ENCODE results near the gene PDE8A. TPM values are rescaled to one million over a fixed set of nuclear protein-coding genes. Genes with fewer than 3 reads are reported as not detected.

Gene PDE8A
- total and polyA plus RNA-seq, 10 of the 15 experiments (the other 5 are each of a cell fraction or from before 2014, with no cell fraction given) = 6.7 to 69.2 (median 27.2) TPM

DNA sequence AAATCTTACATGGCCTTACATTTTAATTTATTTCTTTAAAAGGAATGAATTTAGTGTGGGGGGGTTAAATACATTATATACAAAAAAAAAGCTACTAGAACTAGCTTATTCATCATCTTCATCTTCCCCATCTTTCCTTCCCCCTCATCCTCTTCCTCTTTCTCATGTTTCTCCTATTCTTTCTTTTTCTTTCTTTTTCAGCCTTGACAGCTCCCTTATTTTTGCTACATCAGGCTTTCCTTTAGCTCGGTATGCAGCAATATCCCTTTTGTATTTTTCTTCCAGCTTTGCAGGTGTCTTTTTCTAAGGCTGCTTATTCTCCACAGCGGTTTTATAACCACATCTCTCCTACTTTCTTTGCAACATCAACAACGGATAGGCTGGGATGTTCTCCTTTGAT lies 41.3 kb upstream of the PDE8A start:
- ChIA-PET CTCF (interaction anchor here (0.6 to 1.0 kb wide), 2 partner anchors 12 to 62 kb away, joined by 3 to 4 read pairs; no protein-coding TSS in a partner anchor), POLR2A (interaction anchor here (0.6 kb wide), 1 partner anchor 234 kb away, joined by 5 read pairs; no protein-coding TSS in a partner anchor), RAD21 (ENCODE audit: unreplicated experiment) (interaction anchor here (1.2 kb wide), 1 partner anchor 104 kb away, joined by 4 read pairs; no protein-coding TSS in a partner anchor), SMC1A (ENCODE audit: uncharacterized antibody, unreplicated experiment) (interaction anchor here (0.7 to 1.4 kb wide), 4 partner anchors 95 to 983 kb away, joined by 3 to 4 read pairs (median 4); no protein-coding TSS in a partner anchor)
- WGBS (ENCODE audit: insufficient coverage, insufficient replicate concordance, low lambda C conversion rate, missing lambda C conversion rate) = 49% methylated on average over 3 of the region's 3 CpGs
- Histone ChIP-seq H3K9me3 (replicated peaks; ENCODE audit: control insufficient read depth, insufficient read depth, low read length) (no peaks in the 10 kb centered on the region), H2AFZ (ENCODE audit: control insufficient read depth, low read depth, low read length) (no peak overlapping the region), H3K27ac (ENCODE audit: control insufficient read depth, insufficient read depth) (no peak overlapping the region), H4K20me1 (ENCODE audit: control insufficient read depth, insufficient read depth) (no peaks in the 10 kb centered on the region), H3K4me2 (ENCODE audit: control insufficient read depth, insufficient read depth) (no peak overlapping the region), H3K79me2 (ENCODE audit: control insufficient read depth, insufficient read depth, low read length) (no peaks in the 10 kb centered on the region), H3K4me1 (ENCODE audit: control insufficient read depth, insufficient read depth, low read length) (no peaks in the 10 kb centered on the region), H3K9ac (ENCODE audit: control insufficient read depth, insufficient read depth, low read length) (no peak overlapping the region), H3K4me3 (no peak overlapping the region), H3K36me3 (ENCODE audit: control insufficient read depth in 2 of 2, insufficient read depth in 2 of 2, low read length in 1 of 2) (no peaks in the 10 kb centered on the region), H3K27me3 (replicated peaks in 1 of 2; ENCODE audit: control insufficient read depth in 2 of 2, insufficient read depth in 2 of 2, low read length in 1 of 2) (no peaks in the 10 kb centered on the region)
- TF ChIP-seq, protein P1, sequence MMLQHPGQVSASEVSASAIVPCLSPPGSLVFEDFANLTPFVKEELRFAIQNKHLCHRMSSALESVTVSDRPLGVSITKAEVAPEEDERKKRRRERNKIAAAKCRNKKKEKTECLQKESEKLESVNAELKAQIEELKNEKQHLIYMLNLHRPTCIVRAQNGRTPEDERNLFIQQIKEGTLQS (IDR thresholded peaks at IDR 0.05; ENCODE audit: borderline replicate concordance, extremely low read depth, low read depth, low read length) = no peak
- no peak for TF ChIP-seq SMARCA5 (IDR thresholded peaks at IDR 0.05)
- in situ Hi-C loops (cut with MboI) = no loop called here
- no TSS peak for BruUV-seq (replicated peaks)
- no peak for ATAC-seq
- no peak for DNase-seq (ENCODE audit: low read depth, low spot score)
- FAIRE-seq = no peak
- intact Hi-C loops (cut with micrococcal nuclease; ENCODE audit: unreplicated experiment) = no loop called here

DNA sequence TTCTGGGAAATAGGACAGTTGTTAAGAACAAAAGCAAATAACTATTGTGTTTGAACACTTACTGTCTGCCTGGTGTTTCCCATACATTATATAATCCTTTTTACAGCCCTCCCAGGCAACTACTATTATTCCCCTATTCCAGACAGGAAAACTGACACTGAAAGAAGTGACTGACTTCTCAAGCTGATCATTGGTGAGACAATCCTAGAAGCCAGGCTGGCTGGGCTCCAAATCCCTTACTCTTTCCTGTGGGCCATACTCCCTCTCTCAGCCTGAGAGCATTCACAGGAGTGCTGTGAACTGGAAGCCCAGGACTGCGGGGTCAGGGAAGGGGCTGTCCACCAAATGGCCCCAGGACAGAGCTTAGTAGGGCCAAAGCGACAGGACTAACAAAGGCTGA lies 39.2 kb upstream of the PDE8A start:
- Histone ChIP-seq H3K4me3 (no peak overlapping the region), H3K27me3 (replicated peaks in 1 of 2; ENCODE audit: control insufficient read depth in 2 of 2, insufficient read depth in 2 of 2, low read length in 1 of 2) (no peaks in the 10 kb centered on the region), H3K4me2 (ENCODE audit: control insufficient read depth, insufficient read depth) (no peak overlapping the region), H3K27ac (ENCODE audit: control insufficient read depth, insufficient read depth) (no peak overlapping the region), H3K36me3 (ENCODE audit: control insufficient read depth in 2 of 2, insufficient read depth in 2 of 2, low read length in 1 of 2) (no peaks in the 10 kb centered on the region), H3K9ac (ENCODE audit: control insufficient read depth, insufficient read depth, low read length) (no peak overlapping the region), H4K20me1 (ENCODE audit: control insufficient read depth, insufficient read depth) (no peaks in the 10 kb centered on the region), H2AFZ (ENCODE audit: control insufficient read depth, low read depth, low read length) (no peak overlapping the region), H3K79me2 (ENCODE audit: control insufficient read depth, insufficient read depth, low read length) (no peaks in the 10 kb centered on the region), H3K4me1 (ENCODE audit: control insufficient read depth, insufficient read depth, low read length) (no peaks in the 10 kb centered on the region), H3K9me3 (replicated peaks; ENCODE audit: control insufficient read depth, insufficient read depth, low read length) (no peaks in the 10 kb centered on the region)
- ChIA-PET POLR2A (interaction anchor here (0.6 kb wide), 1 partner anchor 169 kb away, joined by 4 read pairs; no protein-coding TSS in a partner anchor), SMC1A (ENCODE audit: uncharacterized antibody, unreplicated experiment) (interaction anchor here (1.0 kb wide), 1 partner anchor 10 kb away, joined by 3 read pairs; no protein-coding TSS in a partner anchor), RAD21 (ENCODE audit: unreplicated experiment) (no interaction called here), CTCF (interaction anchor here (0.7 kb wide), 1 partner anchor 289 kb away, joined by 3 read pairs; the partner anchor contains the start of gene WDR73)
- intact Hi-C loops (cut with micrococcal nuclease; ENCODE audit: unreplicated experiment) (no loop called here), in situ Hi-C loops (cut with MboI) (no loop called here)
- TF ChIP-seq ASH2L (IDR thresholded peaks at IDR 0.05; ENCODE audit: borderline replicate concordance, low read depth) (no peak), TCF7 (IDR thresholded peaks at IDR 0.05; ENCODE audit: borderline replicate concordance) (no peak), RFX5 (IDR thresholded peaks at IDR 0.05; ENCODE audit: low read depth, low read length) (no peak), SMAD1 (IDR thresholded peaks at IDR 0.05; ENCODE audit: low read depth, partially characterized antibody) (no peak)
- TF ChIP-seq, protein P2, sequence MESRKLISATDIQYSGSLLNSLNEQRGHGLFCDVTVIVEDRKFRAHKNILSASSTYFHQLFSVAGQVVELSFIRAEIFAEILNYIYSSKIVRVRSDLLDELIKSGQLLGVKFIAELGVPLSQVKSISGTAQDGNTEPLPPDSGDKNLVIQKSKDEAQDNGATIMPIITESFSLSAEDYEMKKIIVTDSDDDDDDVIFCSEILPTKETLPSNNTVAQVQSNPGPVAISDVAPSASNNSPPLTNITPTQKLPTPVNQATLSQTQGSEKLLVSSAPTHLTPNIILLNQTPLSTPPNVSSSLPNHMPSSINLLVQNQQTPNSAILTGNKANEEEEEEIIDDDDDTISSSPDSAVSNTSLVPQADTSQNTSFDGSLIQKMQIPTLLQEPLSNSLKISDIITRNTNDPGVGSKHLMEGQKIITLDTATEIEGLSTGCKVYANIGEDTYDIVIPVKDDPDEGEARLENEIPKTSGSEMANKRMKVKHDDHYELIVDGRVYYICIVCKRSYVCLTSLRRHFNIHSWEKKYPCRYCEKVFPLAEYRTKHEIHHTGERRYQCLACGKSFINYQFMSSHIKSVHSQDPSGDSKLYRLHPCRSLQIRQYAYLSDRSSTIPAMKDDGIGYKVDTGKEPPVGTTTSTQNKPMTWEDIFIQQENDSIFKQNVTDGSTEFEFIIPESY (IDR thresholded peaks at IDR 0.05) = no peak
- 30% methylated on average over 2 of the region's 2 CpGs for WGBS (ENCODE audit: insufficient coverage, insufficient replicate concordance, low lambda C conversion rate, missing lambda C conversion rate)
- DNase-seq (ENCODE audit: low read depth, low spot score) (no peak), FAIRE-seq (no peak), ATAC-seq (no peak)
- BruUV-seq (replicated peaks) = no TSS peak
